AG04449 (cell line): ENCODE measurements around the gene STX5.
"Not testable (repeated sequence)": the region's sequence is repeated elsewhere in the genome, so short reads cannot be mapped to it uniquely, and the experiment has no call there.

Experiments
- CTCF ChIA-PET: fragments of 350-600 bp; formaldehyde crosslinking; extraction: SDS; loops from one replicate; lab custom pipeline; 2021; ENCODE audit warnings: antibody characterized with exemption; lab: Yijun Ruan, JAX
- POLR2A ChIA-PET: fragments of 400-600, 350-600 bp; formaldehyde crosslinking; extraction: SDS; loops from one replicate; lab custom pipeline; 2020; ENCODE audit warnings: antibody characterized with exemption, inconsistent platforms; lab: Yijun Ruan, JAX
- DNase-seq: peaks from one replicate; pipeline ENCODE4 v3.0.0-alpha.2; 2010; ENCODE audit warnings: low read depth, low spot score
- H3K4me3 ChIP-seq: 2 replicates; pipeline ENCODE4 v1.5.1; 2011; ENCODE audit warnings: low read depth, mild to moderate bottlenecking, control low read depth, low read length
- TF ChIP-seq, protein P1 (sequence below): IDR thresholded peaks from one replicate; pipeline ENCODE4 v1.5.1; 2011; ENCODE audit warnings: mild to moderate bottlenecking, moderate library complexity, low read length, control low read depth, inconsistent platforms; ENCODE audit not compliant: insufficient read depth; ENCODE audit errors: missing control alignments

STX5 gene

DNA sequence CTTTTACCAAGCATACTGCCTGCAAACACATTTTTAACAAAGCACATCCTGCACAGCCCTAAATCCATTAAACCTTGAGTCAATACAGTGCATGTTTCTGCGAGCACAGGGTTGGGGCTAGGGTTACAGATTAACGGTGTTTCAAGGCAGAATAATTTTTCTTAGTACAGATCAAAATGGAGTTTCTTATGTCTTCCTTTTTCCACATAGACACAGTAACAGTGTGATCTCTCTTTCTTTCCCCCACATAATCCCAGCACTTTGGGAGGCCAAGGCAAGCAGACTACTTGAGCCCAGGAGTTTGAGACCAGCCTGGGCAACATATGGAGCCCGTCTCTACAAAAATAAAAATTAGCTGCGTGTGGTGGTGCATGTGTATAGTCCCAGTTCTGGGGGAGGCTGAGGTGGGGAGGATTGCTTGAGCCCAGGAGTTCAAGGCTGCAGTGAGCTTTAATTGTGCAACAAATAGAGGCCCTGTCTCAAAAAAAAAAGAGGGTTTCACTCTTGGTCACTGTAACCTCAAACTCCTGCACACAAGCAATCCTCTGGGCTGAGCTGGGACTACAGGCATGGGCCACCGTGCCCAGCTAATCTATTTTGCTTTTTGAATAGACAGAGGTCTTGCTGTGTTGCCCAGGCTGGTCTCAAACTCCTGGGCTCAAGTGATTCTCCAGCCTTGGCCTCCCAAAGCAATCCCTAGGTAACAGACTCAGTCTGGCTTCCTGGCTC is 29.1 kb upstream of the STX5 start:
- no peak for DNase-seq
- POLR2A ChIA-PET, result interaction anchor here (0.7 to 1.5 kb wide), 2 partner anchors 20 to 134 kb away, joined by 3 to 7 read pairs; partner anchors contain the start of gene HNRNPUL2
- TF ChIP-seq, protein P1, sequence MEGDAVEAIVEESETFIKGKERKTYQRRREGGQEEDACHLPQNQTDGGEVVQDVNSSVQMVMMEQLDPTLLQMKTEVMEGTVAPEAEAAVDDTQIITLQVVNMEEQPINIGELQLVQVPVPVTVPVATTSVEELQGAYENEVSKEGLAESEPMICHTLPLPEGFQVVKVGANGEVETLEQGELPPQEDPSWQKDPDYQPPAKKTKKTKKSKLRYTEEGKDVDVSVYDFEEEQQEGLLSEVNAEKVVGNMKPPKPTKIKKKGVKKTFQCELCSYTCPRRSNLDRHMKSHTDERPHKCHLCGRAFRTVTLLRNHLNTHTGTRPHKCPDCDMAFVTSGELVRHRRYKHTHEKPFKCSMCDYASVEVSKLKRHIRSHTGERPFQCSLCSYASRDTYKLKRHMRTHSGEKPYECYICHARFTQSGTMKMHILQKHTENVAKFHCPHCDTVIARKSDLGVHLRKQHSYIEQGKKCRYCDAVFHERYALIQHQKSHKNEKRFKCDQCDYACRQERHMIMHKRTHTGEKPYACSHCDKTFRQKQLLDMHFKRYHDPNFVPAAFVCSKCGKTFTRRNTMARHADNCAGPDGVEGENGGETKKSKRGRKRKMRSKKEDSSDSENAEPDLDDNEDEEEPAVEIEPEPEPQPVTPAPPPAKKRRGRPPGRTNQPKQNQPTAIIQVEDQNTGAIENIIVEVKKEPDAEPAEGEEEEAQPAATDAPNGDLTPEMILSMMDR, result no peak
- H3K4me3 ChIP-seq, result no peak overlapping the region
- CTCF ChIA-PET, result interaction anchor here (0.6 to 5.8 kb wide), 9 partner anchors 13 to 180 kb away, joined by 3 to 70 read pairs (median 5); partner anchors contain the start of genes TEX54 and TMEM179B

DNA sequence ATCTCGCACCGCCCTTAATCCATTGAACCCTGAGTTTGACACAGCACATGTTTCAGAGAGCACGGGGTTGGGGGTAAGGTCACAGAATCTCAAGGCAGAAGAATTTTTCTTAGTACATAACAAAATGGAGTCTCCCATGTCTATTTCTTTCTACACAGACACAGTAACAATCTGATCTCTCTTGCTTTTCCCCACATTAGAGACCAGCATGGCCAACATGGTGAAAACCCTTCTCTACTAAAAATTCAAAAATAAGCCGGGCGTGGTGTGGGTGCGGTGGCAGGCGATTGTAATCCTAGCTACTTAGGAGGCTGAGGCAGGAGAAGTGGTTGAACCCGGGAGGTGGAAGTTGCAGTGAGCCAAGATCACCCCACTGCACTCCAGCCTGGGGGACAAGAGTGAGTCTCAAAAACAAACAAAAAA is 27.4 kb upstream of the STX5 start:
- CTCF ChIA-PET, DNase-seq, H3K4me3 ChIP-seq, POLR2A ChIA-PET: not testable (repeated sequence)

DNA sequence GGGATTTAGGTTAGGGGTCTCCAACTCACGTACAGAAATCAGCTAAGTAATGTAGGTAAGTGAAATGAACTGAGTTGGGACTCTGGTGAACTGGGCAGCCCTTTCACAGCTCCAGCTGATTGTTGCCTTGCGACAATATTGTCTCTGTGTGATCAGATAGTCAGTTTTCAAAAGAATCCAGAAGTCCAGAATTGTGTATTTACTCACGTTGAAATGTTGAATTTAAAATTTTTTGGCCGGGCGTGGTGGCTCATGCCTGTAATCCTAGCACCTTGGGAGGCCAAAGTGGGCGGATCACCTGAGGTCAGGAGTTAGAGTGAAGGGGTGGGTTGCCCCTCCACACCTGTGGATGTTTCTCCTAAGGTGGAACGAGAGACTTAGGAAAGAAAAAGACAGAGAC is 26.4 kb upstream of the STX5 start:
- H3K4me3 ChIP-seq, result no peak overlapping the region
- DNase-seq, result no peak
- ChIA-PET POLR2A (interaction anchor here (0.6 to 0.7 kb wide), 3 partner anchors 17 to 71 kb away, joined by 4 to 5 read pairs (median 4); no protein-coding TSS in a partner anchor), CTCF (interaction anchor here (0.9 to 1.2 kb wide), 5 partner anchors 8 to 72 kb away, joined by 3 to 10 read pairs (median 3); partner anchors contain the start of gene TMEM179B)
- TF ChIP-seq, protein P1, result no peak

DNA sequence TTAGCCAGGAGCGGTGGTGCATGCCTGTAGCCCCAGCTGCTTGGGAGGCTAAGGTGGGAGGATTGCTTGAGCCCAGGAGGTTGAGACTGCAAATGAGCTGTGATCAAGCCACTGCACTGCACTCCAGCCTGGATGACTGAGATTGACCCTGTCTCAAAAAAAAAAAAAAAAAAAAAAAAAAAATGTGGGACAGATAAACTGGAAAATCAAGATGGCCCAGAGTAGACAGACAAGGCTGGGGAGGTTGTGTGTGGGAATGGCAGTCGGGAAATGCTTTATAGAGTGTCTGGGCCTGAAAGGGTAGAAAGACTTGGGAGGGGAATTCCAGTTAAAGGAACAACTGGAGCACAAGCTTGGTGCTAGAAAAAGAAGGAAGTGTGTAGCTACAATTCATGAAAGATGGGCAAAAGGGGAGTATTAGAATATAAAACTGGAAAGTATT is 25.7 kb upstream of the STX5 start:
- POLR2A ChIA-PET, result interaction anchor here (0.6 to 0.7 kb wide), 3 partner anchors 16 to 70 kb away, joined by 4 to 5 read pairs (median 4); no protein-coding TSS in a partner anchor
- no peak for DNase-seq
- TF ChIP-seq, protein P1, result no peak
- H3K4me3 ChIP-seq, result no peak overlapping the region
- CTCF ChIA-PET, result interaction anchor here (0.9 to 1.2 kb wide), 5 partner anchors 9 to 71 kb away, joined by 3 to 10 read pairs (median 3); partner anchors contain the start of gene TMEM179B

DNA sequence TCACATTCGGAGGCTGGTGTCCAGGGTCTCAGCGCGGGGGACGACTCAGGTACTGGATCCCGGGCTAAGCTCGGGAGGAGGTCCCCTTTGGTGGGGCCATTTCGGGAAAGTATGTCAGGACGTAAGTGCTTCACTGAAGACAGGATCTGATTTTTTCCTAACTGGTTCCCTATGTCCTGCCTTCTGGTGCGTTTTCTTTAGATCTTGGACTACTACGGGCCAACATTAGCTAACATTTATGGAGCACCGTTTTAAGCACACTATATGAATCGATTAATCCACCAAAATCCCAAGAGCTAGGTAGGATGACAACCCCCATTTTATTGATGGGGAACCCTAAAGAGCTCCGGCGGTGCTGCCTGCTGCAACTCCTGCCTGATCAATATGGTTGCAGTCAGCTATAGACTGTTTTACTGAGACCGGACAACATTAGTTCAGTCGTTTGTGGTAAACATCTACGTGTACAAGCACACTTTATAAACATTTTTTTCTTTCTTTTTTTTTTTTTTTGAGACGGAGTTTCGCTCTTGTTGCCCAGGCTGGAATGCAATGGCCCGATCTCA is 24.6 kb upstream of the STX5 start:
- ChIA-PET CTCF (interaction anchor here (1.3 to 1.7 kb wide), 3 partner anchors 8 to 70 kb away, joined by 4 to 10 read pairs (median 7); no protein-coding TSS in a partner anchor), POLR2A (interaction anchor here (0.6 to 8.3 kb wide), 16 partner anchors 8 to 255 kb away, joined by 3 to 193 read pairs (median 5); partner anchors contain the start of genes C11orf98, CSKMT, GANAB and HNRNPUL2)
- peak overlapping the region; percentile 92 for H3K4me3 ChIP-seq
- DNase-seq, result no peak
- TF ChIP-seq, protein P1, result no peak

DNA sequence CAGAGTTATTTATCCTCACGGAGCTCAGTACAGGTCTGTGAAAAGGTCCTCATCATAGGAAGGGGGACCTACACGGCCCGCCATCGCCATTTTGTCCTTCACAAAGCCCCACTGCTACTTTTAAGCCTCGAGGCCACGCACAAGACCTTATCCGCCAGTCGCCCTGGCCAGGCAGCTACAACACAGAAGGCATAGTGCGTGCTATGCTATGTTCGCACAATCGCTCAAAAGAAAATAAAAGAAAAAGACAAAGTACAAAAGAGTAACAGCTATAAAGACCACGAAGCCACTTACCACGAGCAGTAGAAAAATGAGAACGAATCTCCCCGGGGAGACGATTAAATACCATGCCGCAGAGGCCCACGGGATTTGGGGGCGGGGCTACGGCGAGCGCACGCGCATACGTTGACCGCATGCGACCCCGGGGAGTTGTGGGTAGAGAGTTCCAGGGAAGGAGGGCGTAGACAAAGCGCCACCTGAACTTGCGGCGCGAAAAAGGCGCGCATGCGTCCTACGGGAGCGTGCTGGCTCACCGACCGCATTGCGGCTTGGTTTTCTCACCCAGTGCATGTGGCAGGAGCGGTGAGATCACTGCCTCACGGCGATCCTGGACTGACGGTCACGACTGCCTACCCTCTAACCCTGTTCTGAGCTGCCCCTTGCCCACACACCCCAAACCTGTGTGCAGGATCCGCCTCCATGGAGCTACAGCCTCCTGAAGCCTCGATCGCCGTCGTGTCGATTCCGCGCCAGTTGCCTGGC is 23.9 kb upstream of the STX5 start:
- peak; percentile 82 for DNase-seq
- ChIA-PET CTCF (interaction anchor here (1.3 to 1.8 kb wide), 4 partner anchors 9 to 69 kb away, joined by 4 to 10 read pairs (median 7); no protein-coding TSS in a partner anchor), POLR2A (interaction anchor here (0.6 to 8.3 kb wide), 21 partner anchors 7 to 264 kb away, joined by 3 to 193 read pairs (median 4); partner anchors contain the start of genes C11orf98, CSKMT, GANAB and HNRNPUL2)
- TF ChIP-seq, protein P1, result no peak
- H3K4me3 ChIP-seq, result peak overlapping the region; percentile 92
